Astrocyte (in vitro differentiated cells and primary cell): Measurements from ENCODE around the gene SPATA16.

Experiments used
- EZH2 ChIP-seq: IDR thresholded peaks from 2 replicates; pipeline ENCODE4 v1.6.1; 2012; ENCODE audit warnings: mild to moderate bottlenecking, low read length, inconsistent platforms; ENCODE audit not compliant: insufficient read depth
- TF ChIP-seq, protein P1 (sequence below): IDR thresholded peaks from 2 replicates; pipeline ENCODE4 v1.5.1; 2011; ENCODE audit warnings: low read depth, mild to moderate bottlenecking, inconsistent platforms, low read length, moderate library complexity; ENCODE audit not compliant: insufficient read depth

GRCh38 chr3:172904711-172905373 lies 236.2 kb downstream of the SPATA16 start:
- TF ChIP-seq, protein P1, sequence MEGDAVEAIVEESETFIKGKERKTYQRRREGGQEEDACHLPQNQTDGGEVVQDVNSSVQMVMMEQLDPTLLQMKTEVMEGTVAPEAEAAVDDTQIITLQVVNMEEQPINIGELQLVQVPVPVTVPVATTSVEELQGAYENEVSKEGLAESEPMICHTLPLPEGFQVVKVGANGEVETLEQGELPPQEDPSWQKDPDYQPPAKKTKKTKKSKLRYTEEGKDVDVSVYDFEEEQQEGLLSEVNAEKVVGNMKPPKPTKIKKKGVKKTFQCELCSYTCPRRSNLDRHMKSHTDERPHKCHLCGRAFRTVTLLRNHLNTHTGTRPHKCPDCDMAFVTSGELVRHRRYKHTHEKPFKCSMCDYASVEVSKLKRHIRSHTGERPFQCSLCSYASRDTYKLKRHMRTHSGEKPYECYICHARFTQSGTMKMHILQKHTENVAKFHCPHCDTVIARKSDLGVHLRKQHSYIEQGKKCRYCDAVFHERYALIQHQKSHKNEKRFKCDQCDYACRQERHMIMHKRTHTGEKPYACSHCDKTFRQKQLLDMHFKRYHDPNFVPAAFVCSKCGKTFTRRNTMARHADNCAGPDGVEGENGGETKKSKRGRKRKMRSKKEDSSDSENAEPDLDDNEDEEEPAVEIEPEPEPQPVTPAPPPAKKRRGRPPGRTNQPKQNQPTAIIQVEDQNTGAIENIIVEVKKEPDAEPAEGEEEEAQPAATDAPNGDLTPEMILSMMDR, result no peak
- TF ChIP-seq EZH2, result no peak
